Loucy (cell line): ENCODE measurements around the gene TMEM201.

ENCODE experiments used
- H2AFZ ChIP-seq: fragments of 200-600 bp; sonication (generic); 2 replicates; pipeline ENCODE4 v1.6.0; 2016; ENCODE audit warnings: antibody characterized with exemption, mild to moderate bottlenecking, low read length, moderate library complexity
- H3F3A ChIP-seq: fragments of 200-600 bp; 2 replicates; pipeline ENCODE4 v1.6.0; 2016; ENCODE audit warnings: antibody characterized with exemption, low read depth, mild to moderate bottlenecking
- H3K27me3 ChIP-seq: fragments of 200-600 bp; sonication (generic); 2 replicates; pipeline ENCODE4 v1.6.1; 2014; ENCODE audit warnings: low read length, mild to moderate bottlenecking; ENCODE audit not compliant: insufficient read depth, poor library complexity, severe bottlenecking
- H3K36me3 ChIP-seq: fragments of 200-600 bp; sonication (generic); 2 replicates; pipeline ENCODE4 v1.6.1; 2016; ENCODE audit warnings: low read length; ENCODE audit not compliant: insufficient read depth
- H3K4me1 ChIP-seq: fragments of 200-600 bp; sonication (generic); 2 replicates; pipeline ENCODE4 v1.5.1; 2014; ENCODE audit warnings: low read length, mild to moderate bottlenecking; ENCODE audit not compliant: insufficient read depth, poor library complexity, severe bottlenecking
- H3K4me2 ChIP-seq: fragments of 200-600 bp; sonication (generic); 2 replicates; pipeline ENCODE4 v1.6.0; 2014; ENCODE audit warnings: antibody characterized with exemption, low read length, low read depth, mild to moderate bottlenecking; ENCODE audit not compliant: poor library complexity, severe bottlenecking
- H3K4me3 ChIP-seq: fragments of 200-600 bp; sonication (generic); 2 replicates; pipeline ENCODE4 v1.5.1; 2014; ENCODE audit warnings: low read length, mild to moderate bottlenecking, mixed read lengths; ENCODE audit not compliant: poor library complexity, severe bottlenecking
- H3K79me2 ChIP-seq: fragments of 200-600 bp; sonication (generic); 2 replicates; pipeline ENCODE4 v1.6.1; 2014; ENCODE audit warnings: low read length; ENCODE audit not compliant: insufficient read depth
- H3K9ac ChIP-seq: fragments of 200-600 bp; sonication (generic); 2 replicates; pipeline ENCODE4 v1.6.0; 2014; ENCODE audit warnings: mild to moderate bottlenecking, low read depth, low read length, moderate library complexity; ENCODE audit not compliant: poor library complexity, severe bottlenecking
- H3K9me2 ChIP-seq: fragments of 200-600 bp; sonication (generic); replicated peaks from 2 replicates; pipeline ENCODE4 v1.6.1; 2016; ENCODE audit warnings: low read depth, low read length, mixed read lengths
- H3K9me3 ChIP-seq: fragments of 200-600 bp; sonication (generic); 2 replicates; pipeline ENCODE4 v1.6.1; 2014; ENCODE audit warnings: mild to moderate bottlenecking, antibody characterized with exemption, low read length, low read depth; ENCODE audit not compliant: insufficient read depth
- H4K20me1 ChIP-seq: fragments of 200-600 bp; sonication (generic); 2 replicates; pipeline ENCODE4 v1.6.0; 2014; ENCODE audit warnings: antibody characterized with exemption, low read length, mild to moderate bottlenecking; ENCODE audit not compliant: insufficient read depth, poor library complexity, severe bottlenecking
- CTCF ChIP-seq: fragments of 200-600 bp; sonication (generic); conservative IDR thresholded peaks from 2 replicates; pipeline ENCODE4 v1.5.1; 2014; ENCODE audit warnings: mild to moderate bottlenecking, antibody characterized with exemption, low read length
- EZH2phosphoT487 ChIP-seq: fragments of 200-600 bp; IDR thresholded peaks from 2 replicates; pipeline ENCODE4 v1.6.1; 2018; ENCODE audit warnings: antibody characterized with exemption, mild to moderate bottlenecking, moderate library complexity, borderline replicate concordance

TMEM201 gene

GRCh38 chr1:9600861-9601834, 12.4 kb downstream of the TMEM201 start:
- no peaks in the 10 kb centered on the region for H3K4me1 ChIP-seq
- no peak overlapping the region for H2AFZ ChIP-seq
- H3K4me2 ChIP-seq: no peak overlapping the region
- H3F3A ChIP-seq: no peaks in the 10 kb centered on the region
- H3K9me2 ChIP-seq: no peaks in the 10 kb centered on the region
- H3K79me2 ChIP-seq: peaks cover 7% of the 10 kb centered on the region; the same call in 1 of the 2 replicates
- H4K20me1 ChIP-seq: peaks cover 6% of the 10 kb centered on the region
- no peaks in the 10 kb centered on the region for H3K9me3 ChIP-seq
- no peak overlapping the region for H3K9ac ChIP-seq
- H3K4me3 ChIP-seq: no peak overlapping the region
- peaks cover 85% of the 10 kb centered on the region; the same call in 1 of the 2 replicates for H3K36me3 ChIP-seq
- no peaks in the 10 kb centered on the region for H3K27me3 ChIP-seq
- no peak for TF ChIP-seq EZH2phosphoT487
- TF ChIP-seq CTCF: no peak

DNA sequence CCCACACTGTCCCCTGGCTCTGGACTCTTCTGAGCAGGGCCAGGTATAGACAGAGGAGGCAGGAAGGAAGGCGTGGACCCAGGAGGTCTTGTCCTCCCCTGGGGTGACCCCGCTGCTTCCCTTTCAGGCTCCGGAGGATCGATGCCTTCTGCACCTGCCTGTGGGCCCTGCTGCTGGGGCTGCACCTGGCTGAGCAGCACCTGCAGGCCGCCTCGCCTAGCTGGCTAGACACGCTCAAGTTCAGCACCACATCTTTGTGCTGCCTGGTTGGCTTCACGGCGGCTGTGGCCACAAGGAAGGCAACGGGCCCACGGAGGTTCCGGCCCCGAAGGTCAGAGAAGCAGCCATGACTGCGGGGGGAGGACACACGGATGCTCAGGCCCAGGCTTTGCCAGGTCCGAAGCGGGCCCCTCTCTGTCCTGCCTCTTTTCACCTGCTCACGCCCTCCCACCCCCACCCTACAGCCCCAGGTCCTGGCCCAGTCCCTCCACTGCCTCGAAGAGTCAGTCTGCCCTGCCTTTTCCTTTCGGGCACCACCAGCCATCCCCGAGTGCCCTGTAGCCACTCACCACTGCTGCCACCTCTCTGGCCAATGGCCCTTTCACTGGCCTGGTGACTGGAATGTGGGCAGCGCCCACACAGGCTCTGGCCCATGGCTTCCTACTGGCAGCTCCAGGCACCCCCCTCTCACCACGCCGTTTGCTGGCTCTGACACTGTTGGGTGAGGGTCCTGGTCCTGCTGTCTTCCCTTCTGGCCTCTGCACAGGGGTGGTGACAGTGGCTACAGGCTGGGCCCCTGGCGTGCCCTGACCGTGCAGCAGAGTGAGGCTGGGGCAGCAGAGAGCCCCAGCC, 13.5 kb downstream of the TMEM201 start:
- no peak for TF ChIP-seq EZH2phosphoT487
- no peak overlapping the region for H2AFZ ChIP-seq
- peaks cover 77% of the 10 kb centered on the region; the same call in 1 of the 2 replicates for H3K36me3 ChIP-seq

DNA sequence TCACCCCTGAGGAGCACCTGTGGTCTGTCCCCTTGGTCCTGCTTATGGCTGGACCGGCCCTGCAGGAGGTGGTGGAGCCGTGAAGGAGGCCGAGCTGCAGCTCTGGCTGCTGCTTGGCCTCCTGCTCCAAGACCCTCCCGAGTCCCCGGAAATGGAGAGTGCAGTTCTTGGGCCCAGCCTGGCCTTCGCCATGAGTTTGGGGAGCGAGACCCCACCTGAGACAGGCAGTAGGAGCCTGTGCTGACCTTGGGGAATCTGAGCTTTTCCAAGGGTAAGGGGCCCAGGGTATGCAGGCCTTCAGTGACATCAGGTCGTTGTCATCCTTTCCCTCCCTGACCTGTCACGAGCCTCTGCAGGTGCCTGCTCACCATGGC, 14.1 kb downstream of the TMEM201 start:
- peaks cover 71% of the 10 kb centered on the region; the same call in 1 of the 2 replicates for H3K36me3 ChIP-seq
- H2AFZ ChIP-seq: no peak overlapping the region
- no peaks in the 10 kb centered on the region for H3K4me1 ChIP-seq
- no peaks in the 10 kb centered on the region for H3K9me3 ChIP-seq
- no peaks in the 10 kb centered on the region for H3K9me2 ChIP-seq
- no peak overlapping the region for H3K4me3 ChIP-seq
- no peak for TF ChIP-seq CTCF
- no peak for TF ChIP-seq EZH2phosphoT487
- H3K4me2 ChIP-seq: no peak overlapping the region
- no peaks in the 10 kb centered on the region for H3F3A ChIP-seq
- H3K9ac ChIP-seq: no peak overlapping the region
- H3K79me2 ChIP-seq: no peaks in the 10 kb centered on the region
- H4K20me1 ChIP-seq: no peaks in the 10 kb centered on the region
- H3K27me3 ChIP-seq: no peaks in the 10 kb centered on the region

More for the DNA sequence above, 13.5 kb downstream of the TMEM201 start:
- Histone ChIP-seq H4K20me1 (no peaks in the 10 kb centered on the region), H3K9me3 (no peaks in the 10 kb centered on the region), H3K4me2 (no peak overlapping the region), H3F3A (no peaks in the 10 kb centered on the region), H3K9ac (no peak overlapping the region), H3K79me2 (no peaks in the 10 kb centered on the region), H3K27me3 (no peaks in the 10 kb centered on the region), H3K4me3 (no peak overlapping the region), H3K4me1 (no peaks in the 10 kb centered on the region), H3K9me2 (no peaks in the 10 kb centered on the region)
